GM19468 (cell line): ENCODE data around the gene SDK1.

Source experiments
- ATAC-seq: cut with Tn5 transposase; IDR thresholded peaks from one replicate; pipeline ENCODE4 v1.9.1; 2021; ENCODE audit warnings: mild to moderate bottlenecking, moderate library complexity, moderate number of reproducible peaks; ENCODE audit not compliant: unreplicated experiment; ENCODE audit errors: extremely low read depth

SDK1 gene

GRCh38 chr7:4191525-4191924 lies 890.5 kb downstream of the SDK1 start:
- no peak for ATAC-seq

GRCh38 chr7:4195660-4196059 lies 894.6 kb downstream of the SDK1 start:
- no peak for ATAC-seq

GRCh38 chr7:4196121-4196819 lies 895.2 kb downstream of the SDK1 start:
- no peak for ATAC-seq

- no peak for ATAC-seq
Observed at GRCh38 chr7:4198301-4198700, 897.2 kb downstream of the SDK1 start.

GRCh38 chr7:4200546-4201094 lies 899.6 kb downstream of the SDK1 start:
- no peak for ATAC-seq

- no peak for ATAC-seq
Observed at GRCh38 chr7:4201566-4201965, 900.5 kb downstream of the SDK1 start.

- no peak for ATAC-seq
Observed at GRCh38 chr7:4202154-4202736, 901.2 kb downstream of the SDK1 start.

GRCh38 chr7:4202954-4203353 lies 901.9 kb downstream of the SDK1 start:
- no peak for ATAC-seq

- no peak for ATAC-seq
Observed at GRCh38 chr7:4203626-4204512, 902.8 kb downstream of the SDK1 start.

GRCh38 chr7:4204513-4205165 lies 903.6 kb downstream of the SDK1 start:
- no peak for ATAC-seq

- no peak for ATAC-seq
Observed at GRCh38 chr7:4205828-4206227, 904.8 kb downstream of the SDK1 start.

- ATAC-seq, result no peak
Observed at GRCh38 chr7:4207011-4207410, 906.0 kb downstream of the SDK1 start.

GRCh38 chr7:4208086-4208485 lies 907.0 kb downstream of the SDK1 start:
- no peak for ATAC-seq

GRCh38 chr7:4208586-4208985 lies 907.5 kb downstream of the SDK1 start:
- no peak for ATAC-seq

GRCh38 chr7:4209126-4209525 lies 908.1 kb downstream of the SDK1 start:
- ATAC-seq, result no peak

GRCh38 chr7:4209966-4210365 lies 908.9 kb downstream of the SDK1 start:
- no peak for ATAC-seq

- ATAC-seq, result no peak
Observed at GRCh38 chr7:4210821-4211220, 909.8 kb downstream of the SDK1 start.

- no peak for ATAC-seq
Observed at GRCh38 chr7:4211261-4211660, 910.2 kb downstream of the SDK1 start.

- ATAC-seq, result no peak
Observed at GRCh38 chr7:4212376-4212775, 911.3 kb downstream of the SDK1 start.
